IMR-90 (cell line): ENCODE results near the gene KRTAP3-1. TPM values are rescaled to one million over a fixed set of nuclear protein-coding genes. Genes with fewer than 3 reads are reported as not detected.

Experiments
- ATAC-seq: fragments of 200-7000 bp; cut with Tn5 transposase; 2 replicates; pipeline ENCODE4 v1.9.1; 2020; ENCODE audit warnings: low read depth, mild to moderate bottlenecking, moderate library complexity
- BruUV-seq: library from RNA; stranded (reverse); fragments of 400-500 nt; replicated peaks from 2 replicates; lab custom pipeline; 2021; lab: Mats Ljungman, UMichigan
- CTCF ChIA-PET: fragments of 300-600 bp; formaldehyde crosslinking; extraction: SDS; loops from one replicate; lab custom pipeline; 2021; ENCODE audit warnings: antibody characterized with exemption; lab: Yijun Ruan, JAX
- POLR2A ChIA-PET: fragments of 300-600 bp; sonication (Branson Sonifier 250); formaldehyde crosslinking; loops from one replicate; lab custom pipeline; 2022; ENCODE audit warnings: antibody characterized with exemption; ENCODE audit not compliant: unreplicated experiment; lab: Charles Lee
- DNase-seq: peaks from one replicate; pipeline ENCODE4 v3.0.0; 2013
- H2AFZ ChIP-seq: replicated peaks from 2 replicates; pipeline ENCODE3; 2013; ENCODE audit warnings: low read length, mild to moderate bottlenecking; ENCODE audit not compliant: poor library complexity
- H2AK5ac ChIP-seq: 2 replicates; pipeline ENCODE4 v1.6.1; 2013; ENCODE audit warnings: low read depth, low read length, inconsistent platforms
- H2AK9ac ChIP-seq: replicated peaks from 2 replicates; pipeline ENCODE3; 2013; ENCODE audit warnings: mild to moderate bottlenecking, low read depth, low read length, moderate library complexity; ENCODE audit not compliant: poor library complexity
- H2BK120ac ChIP-seq: 2 replicates; pipeline ENCODE4 v1.6.1; 2013; ENCODE audit warnings: low read depth, low read length, inconsistent platforms
- H2BK15ac ChIP-seq: 3 replicates; pipeline ENCODE4 v1.6.1; 2013; ENCODE audit warnings: low read depth, low read length, inconsistent platforms
- H2BK20ac ChIP-seq: 2 replicates; pipeline ENCODE4 v1.6.1; 2013; ENCODE audit warnings: low read depth, mild to moderate bottlenecking, inconsistent platforms, low read length, moderate library complexity
- H2BK5ac ChIP-seq: 2 replicates; pipeline ENCODE4 v1.6.1; 2013; ENCODE audit warnings: mild to moderate bottlenecking, low read depth, low read length, inconsistent platforms; ENCODE audit not compliant: poor library complexity, severe bottlenecking
- H3K14ac ChIP-seq: replicated peaks from 2 replicates; pipeline ENCODE4 v1.6.1; 2013; ENCODE audit warnings: low read depth, low read length, inconsistent platforms
- H3K18ac ChIP-seq: 2 replicates; pipeline ENCODE4 v1.6.1; 2013; ENCODE audit warnings: low read depth, low read length, control low read depth
- H3K23ac ChIP-seq: 2 replicates; pipeline ENCODE4 v1.6.1; 2013; ENCODE audit warnings: low read depth, low read length, inconsistent platforms
- H3K27ac ChIP-seq: 2 replicates; pipeline ENCODE4 v1.5.1; 2013; ENCODE audit warnings: mild to moderate bottlenecking, control low read depth, low read length; ENCODE audit not compliant: insufficient read depth
- H3K27me3 ChIP-seq: 2 replicates; pipeline ENCODE4 v1.6.1; 2013; ENCODE audit warnings: low read length; ENCODE audit not compliant: control insufficient read depth, insufficient read depth
- H3K36me3 ChIP-seq: 2 replicates; pipeline ENCODE4 v1.6.1; 2013; ENCODE audit warnings: low read length, mixed read lengths; ENCODE audit not compliant: control insufficient read depth, insufficient read depth
- H3K4ac ChIP-seq: 2 replicates; pipeline ENCODE4 v1.6.1; 2013; ENCODE audit warnings: low read depth, low read length, inconsistent platforms
- H3K4me1 ChIP-seq: 2 replicates; pipeline ENCODE4 v1.6.1; 2013; ENCODE audit warnings: low read length, mixed read lengths; ENCODE audit not compliant: control insufficient read depth, insufficient read depth
- H3K4me2 ChIP-seq: 2 replicates; pipeline ENCODE4 v1.6.1; 2013; ENCODE audit warnings: low read depth, mild to moderate bottlenecking, control low read depth, low read length, moderate library complexity
- H3K4me3 ChIP-seq: 2 replicates; pipeline ENCODE4 v1.5.1; 2013; ENCODE audit warnings: low read depth, mild to moderate bottlenecking, control low read depth, low read length, moderate library complexity; ENCODE audit not compliant: insufficient read depth
- H3K56ac ChIP-seq: 2 replicates; pipeline ENCODE4 v1.6.1; 2013; ENCODE audit warnings: low read length, inconsistent platforms; ENCODE audit not compliant: insufficient read depth; ENCODE audit errors: extremely low read depth
- H3K79me1 ChIP-seq, 2 experiments: 2 replicates each; pipeline ENCODE4 v1.6.1; 2013; ENCODE audit warnings: low read length in 2 of 2, inconsistent platforms in 1 of 2, low read depth in 1 of 2
- H3K9ac ChIP-seq: 2 replicates; pipeline ENCODE4 v1.6.1; 2013; ENCODE audit warnings: low read depth, low read length, control low read depth
- H3K9me1 ChIP-seq: 2 replicates; pipeline ENCODE4 v1.6.1; 2013; ENCODE audit warnings: low read length, inconsistent platforms; ENCODE audit not compliant: insufficient read depth
- H3K9me3 ChIP-seq: 2 replicates; pipeline ENCODE4 v1.6.1; 2013; ENCODE audit warnings: low read length; ENCODE audit not compliant: control insufficient read depth, insufficient read depth
- H4K20me1 ChIP-seq: 2 replicates; pipeline ENCODE4 v1.6.1; 2013; ENCODE audit warnings: low read length, inconsistent platforms; ENCODE audit not compliant: insufficient read depth
- H4K5ac ChIP-seq: 2 replicates; pipeline ENCODE4 v1.6.1; 2013; ENCODE audit warnings: mild to moderate bottlenecking, low read depth, low read length, control low read depth
- H4K8ac ChIP-seq, 2 experiments: 2 replicates each; pipeline ENCODE4 v1.6.1; 2013; ENCODE audit warnings: low read depth in 2 of 2, low read length in 2 of 2, control low read depth in 1 of 2, inconsistent platforms in 1 of 2
- H4K91ac ChIP-seq: 2 replicates; pipeline ENCODE4 v1.6.1; 2013; ENCODE audit warnings: low read depth, low read length, inconsistent platforms; ENCODE audit not compliant: insufficient read depth
- BHLHE40 ChIP-seq: fragments of 150-350 bp; IDR thresholded peaks from 2 replicates; pipeline ENCODE4 v1.6.1; 2016; ENCODE audit warnings: mild to moderate bottlenecking, low read depth, low read length
- CEBPB ChIP-seq: IDR thresholded peaks from 2 replicates; pipeline ENCODE4 v1.6.1; 2012; ENCODE audit warnings: low read depth, low read length, improper control_type of control experiment
- CHD1 ChIP-seq: IDR thresholded peaks from 2 replicates; pipeline ENCODE4 v1.6.1; 2012; ENCODE audit warnings: low read depth, low read length, improper control_type of control experiment
- FOS ChIP-seq: fragments of 150-350 bp; IDR thresholded peaks from 2 replicates; pipeline ENCODE4 v1.6.1; 2016; ENCODE audit warnings: low read depth, low read length
- MAFK ChIP-seq: IDR thresholded peaks from 2 replicates; pipeline ENCODE4 v1.6.1; 2012; ENCODE audit warnings: low read depth, low read length, improper control_type of control experiment
- MAZ ChIP-seq: IDR thresholded peaks from 2 replicates; pipeline ENCODE4 v1.6.1; 2012; ENCODE audit warnings: low read depth, mild to moderate bottlenecking, low read length, improper control_type of control experiment, moderate library complexity, borderline replicate concordance
- MXI1 ChIP-seq: IDR thresholded peaks from 2 replicates; pipeline ENCODE4 v1.6.1; 2012; ENCODE audit warnings: low read depth, mild to moderate bottlenecking, low read length, moderate library complexity, borderline replicate concordance
- NFE2L2 ChIP-seq: fragments of 150-350 bp; IDR thresholded peaks from 2 replicates; pipeline ENCODE4 v1.6.1; 2016; ENCODE audit warnings: low read depth, mild to moderate bottlenecking, low read length
- POLR2A ChIP-seq: IDR thresholded peaks from 2 replicates; pipeline ENCODE4 v1.6.1; 2012; ENCODE audit warnings: mild to moderate bottlenecking, low read depth, low read length
- RAD21 ChIP-seq: IDR thresholded peaks from 2 replicates; pipeline ENCODE4 v1.6.1; 2012; ENCODE audit warnings: low read length, improper control_type of control experiment
- RCOR1 ChIP-seq: IDR thresholded peaks from 2 replicates; pipeline ENCODE4 v1.6.1; 2012; ENCODE audit warnings: mild to moderate bottlenecking, low read length, improper control_type of control experiment; ENCODE audit not compliant: insufficient replicate concordance
- RFX5 ChIP-seq: IDR thresholded peaks from 2 replicates; pipeline ENCODE4 v1.8.0; 2012; ENCODE audit warnings: low read depth, mild to moderate bottlenecking, low read length, moderate library complexity
- SMC3 ChIP-seq: fragments of 150-350 bp; IDR thresholded peaks from 2 replicates; pipeline ENCODE4 v1.6.1; 2016; ENCODE audit warnings: low read depth, mild to moderate bottlenecking, antibody characterized with exemption, low read length, moderate library complexity
- WGBS, 2 experiments: methylation state at CpG; one replicate each; pipeline versions ENCODE4 v1.1.5 to v1.1.7; 2013; ENCODE audit warnings: missing lambda C conversion rate in 2 of 2; ENCODE audit not compliant: insufficient read length in 1 of 2; ENCODE audit errors: extremely low coverage in 2 of 2; 5-methylcytosine and 5-hydroxymethylcytosine counted together
- dilution Hi-C: fragments of 300-500 bp; cut with HindIII; formaldehyde crosslinking; loops from one replicate; pipeline ENCODE4 v1.14.3; 2018; ENCODE audit warnings: low sequenced_read_pairs; ENCODE audit not compliant: unreplicated experiment
- in situ Hi-C: fragments of 300-500 bp; cut with MboI; formaldehyde crosslinking; loops from 3 replicates; pipeline ENCODE4 v1.14.3; 2019; ENCODE audit warnings: low sequenced_read_pairs, inconsistent platforms, mixed read lengths
- intact Hi-C: fragments of 100-400 bp; cut with micrococcal nuclease; formaldehyde crosslinking; loops from 2 replicates; pipeline ENCODE4 v1.10.0; 2022
- polyA plus RNA-seq, 3 experiments: library from polyadenylated mRNA; depleted of rRNA; stranded (reverse); fragments of >200 nt; gene quantifications; 2 replicates each; pipeline ENCODE4 v1.2.3, GENCODE V29; 2012; ENCODE audit warnings: low replicate concordance in 1 of 3
- total RNA-seq: library from RNA; depleted of rRNA; stranded (reverse); fragments of >200 nt; gene quantifications from 2 replicates; pipeline ENCODE4 v1.2.3, GENCODE V29; 2012
- TF ChIP-seq, protein P1 (sequence below): conservative IDR thresholded peaks from 2 replicates; pipeline ENCODE4 v1.5.1; 2012; ENCODE audit warnings: mild to moderate bottlenecking, low read depth, low read length, improper control_type of control experiment
- TF ChIP-seq, protein P2 (sequence below): fragments of 150-350 bp; IDR thresholded peaks from 2 replicates; pipeline ENCODE4 v1.6.1; 2017; ENCODE audit warnings: mild to moderate bottlenecking, antibody characterized with exemption, low read length, low read depth

The KRTAP3-1 gene
- total and polyA plus RNA-seq, 2 of the 4 experiments (the other 2 are of a cell fraction), result not detected

DNA sequence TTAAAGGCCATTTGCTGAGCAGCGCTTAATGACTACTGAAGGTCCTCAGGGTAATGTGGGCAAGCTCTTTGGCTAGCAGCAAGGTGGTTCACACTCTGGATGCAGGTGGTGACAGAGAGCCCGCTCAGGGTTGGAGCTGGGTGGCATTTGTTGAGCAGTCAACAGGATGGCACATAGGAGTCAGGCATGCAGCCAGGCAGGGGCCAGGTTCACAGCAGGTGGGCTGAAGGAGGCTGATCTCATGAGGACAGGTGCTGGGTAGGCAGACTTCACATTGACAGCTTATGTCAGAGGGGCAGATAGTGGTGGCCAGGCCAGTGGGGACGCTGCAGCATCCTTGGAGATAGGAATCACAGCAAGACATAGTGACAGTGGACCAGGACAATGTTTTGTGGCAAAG is 4.5 kb downstream of the KRTAP3-1 start:
- H2AFZ ChIP-seq, result no peak overlapping the region
- H4K91ac ChIP-seq, result no peak overlapping the region
- no peak overlapping the region for H3K14ac ChIP-seq
- H3K4me3 ChIP-seq, result no peak overlapping the region
- ChIA-PET POLR2A (no interaction called here), CTCF (no interaction called here)
- no peaks in the 10 kb centered on the region for H3K36me3 ChIP-seq
- H2BK120ac ChIP-seq, result no peak overlapping the region
- H3K9me3 ChIP-seq, result no peaks in the 10 kb centered on the region
- no peaks in the 10 kb centered on the region for H3K27me3 ChIP-seq
- no peak overlapping the region for H2BK20ac ChIP-seq
- dilution Hi-C loops (no loop called here), intact Hi-C loops (no loop called here), in situ Hi-C loops (no loop called here)
- DNase-seq, result no peak
- no peaks in the 10 kb centered on the region for H4K20me1 ChIP-seq
- H3K23ac ChIP-seq, result no peak overlapping the region
- H3K27ac ChIP-seq, result no peak overlapping the region
- no peak overlapping the region for H3K9ac ChIP-seq
- BruUV-seq, result no TSS peak
- H4K8ac ChIP-seq, result no peak overlapping the region
- H3K4me2 ChIP-seq, result no peak overlapping the region
- 100% methylated on average over 1 of the region's 3 CpGs; no CpG with 5 or more reads in 1 of the 2 experiments for WGBS, 2 experiments
- no peaks in the 10 kb centered on the region for H3K4me1 ChIP-seq
- no peak overlapping the region; the same call in 2 of the 3 replicates for H2BK15ac ChIP-seq
- H2BK5ac ChIP-seq, result no peak overlapping the region
- H3K56ac ChIP-seq, result no peak overlapping the region
- no peak overlapping the region for H3K18ac ChIP-seq
- no peak for ATAC-seq
- no peak overlapping the region for H2AK5ac ChIP-seq
- no peaks in the 10 kb centered on the region for H3K9me1 ChIP-seq
- no peak overlapping the region for H4K5ac ChIP-seq
- no peak overlapping the region for H3K4ac ChIP-seq
- TF ChIP-seq FOS (no peak), RCOR1 (no peak), RAD21 (no peak), SMC3 (no peak), POLR2A (no peak), CEBPB (no peak), NFE2L2 (no peak), MXI1 (no peak), BHLHE40 (no peak), MAZ (no peak), MAFK (no peak), RFX5 (no peak), CHD1 (no peak)
- TF ChIP-seq, protein P1, sequence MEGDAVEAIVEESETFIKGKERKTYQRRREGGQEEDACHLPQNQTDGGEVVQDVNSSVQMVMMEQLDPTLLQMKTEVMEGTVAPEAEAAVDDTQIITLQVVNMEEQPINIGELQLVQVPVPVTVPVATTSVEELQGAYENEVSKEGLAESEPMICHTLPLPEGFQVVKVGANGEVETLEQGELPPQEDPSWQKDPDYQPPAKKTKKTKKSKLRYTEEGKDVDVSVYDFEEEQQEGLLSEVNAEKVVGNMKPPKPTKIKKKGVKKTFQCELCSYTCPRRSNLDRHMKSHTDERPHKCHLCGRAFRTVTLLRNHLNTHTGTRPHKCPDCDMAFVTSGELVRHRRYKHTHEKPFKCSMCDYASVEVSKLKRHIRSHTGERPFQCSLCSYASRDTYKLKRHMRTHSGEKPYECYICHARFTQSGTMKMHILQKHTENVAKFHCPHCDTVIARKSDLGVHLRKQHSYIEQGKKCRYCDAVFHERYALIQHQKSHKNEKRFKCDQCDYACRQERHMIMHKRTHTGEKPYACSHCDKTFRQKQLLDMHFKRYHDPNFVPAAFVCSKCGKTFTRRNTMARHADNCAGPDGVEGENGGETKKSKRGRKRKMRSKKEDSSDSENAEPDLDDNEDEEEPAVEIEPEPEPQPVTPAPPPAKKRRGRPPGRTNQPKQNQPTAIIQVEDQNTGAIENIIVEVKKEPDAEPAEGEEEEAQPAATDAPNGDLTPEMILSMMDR, result no peak
- TF ChIP-seq, protein P2, sequence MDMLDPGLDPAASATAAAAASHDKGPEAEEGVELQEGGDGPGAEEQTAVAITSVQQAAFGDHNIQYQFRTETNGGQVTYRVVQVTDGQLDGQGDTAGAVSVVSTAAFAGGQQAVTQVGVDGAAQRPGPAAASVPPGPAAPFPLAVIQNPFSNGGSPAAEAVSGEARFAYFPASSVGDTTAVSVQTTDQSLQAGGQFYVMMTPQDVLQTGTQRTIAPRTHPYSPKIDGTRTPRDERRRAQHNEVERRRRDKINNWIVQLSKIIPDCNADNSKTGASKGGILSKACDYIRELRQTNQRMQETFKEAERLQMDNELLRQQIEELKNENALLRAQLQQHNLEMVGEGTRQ, result no peak
- no peaks in the 10 kb centered on the region for H3K79me1 ChIP-seq
- no peak overlapping the region for H2AK9ac ChIP-seq
